Measurements from ENCODE around the gene LIPE. TPM values are rescaled to one million over a fixed set of nuclear protein-coding genes. Genes with fewer than 3 reads are reported as not detected.

Gene LIPE
- total RNA-seq, 1 experiment from 2014 or later, result 10.2 TPM

DNA sequence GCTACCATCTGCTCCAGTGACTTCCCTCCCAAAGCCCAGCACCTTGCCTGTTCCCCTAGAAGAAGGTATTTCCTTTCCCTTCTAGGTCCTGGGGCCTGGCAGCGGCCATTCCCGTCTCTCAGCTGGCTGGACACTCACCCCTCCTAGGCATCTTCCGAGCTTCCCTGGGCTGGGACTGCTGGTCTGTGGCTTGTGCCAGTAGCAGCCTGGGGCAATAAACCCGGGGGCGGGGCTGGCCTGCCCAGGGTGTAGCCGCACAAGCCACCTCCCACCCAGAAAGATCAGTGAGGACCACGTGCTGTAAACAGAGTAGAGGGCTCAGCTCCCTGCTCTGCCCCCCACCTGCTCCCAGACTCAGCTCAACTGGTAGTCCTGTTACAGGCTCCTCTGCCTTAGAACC is 15.0 kb downstream of the LIPE start:
- ATAC-seq (peak; percentile 82), DNase-seq (ENCODE audit: low spot score) (peak; percentile 62)
- ChIA-PET CTCF (interaction anchor here (0.9 to 3.3 kb wide), 7 partner anchors 11 to 149 kb away, joined by 3 to 16 read pairs (median 7); no protein-coding TSS in a partner anchor), POLR2A (interaction anchor here (1.6 kb wide), 1 partner anchor 11 kb away, joined by 7 read pairs; no protein-coding TSS in a partner anchor)
- Mint-ChIP-seq H3K9me3 (no peaks in the 10 kb centered on the region), H3K36me3 (0 out of 2 replicates have a peak, but pooled peaks cover 6% of the 10 kb centered on the region), H3K27ac (no peak overlapping the region), H3K4me1 (peaks cover 15% of the 10 kb centered on the region), H3K4me3 (no peak overlapping the region), H3K27me3 (ENCODE audit: low read depth) (peaks cover 90% of the 10 kb centered on the region)
- TF ChIP-seq, protein P1, sequence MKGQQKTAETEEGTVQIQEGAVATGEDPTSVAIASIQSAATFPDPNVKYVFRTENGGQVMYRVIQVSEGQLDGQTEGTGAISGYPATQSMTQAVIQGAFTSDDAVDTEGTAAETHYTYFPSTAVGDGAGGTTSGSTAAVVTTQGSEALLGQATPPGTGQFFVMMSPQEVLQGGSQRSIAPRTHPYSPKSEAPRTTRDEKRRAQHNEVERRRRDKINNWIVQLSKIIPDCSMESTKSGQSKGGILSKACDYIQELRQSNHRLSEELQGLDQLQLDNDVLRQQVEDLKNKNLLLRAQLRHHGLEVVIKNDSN (CRISPR knock-in tag; IDR thresholded peaks at IDR 0.05), result peak; percentile 39; the same call in 1 of the 2 replicates
- TF ChIP-seq, protein P2, sequence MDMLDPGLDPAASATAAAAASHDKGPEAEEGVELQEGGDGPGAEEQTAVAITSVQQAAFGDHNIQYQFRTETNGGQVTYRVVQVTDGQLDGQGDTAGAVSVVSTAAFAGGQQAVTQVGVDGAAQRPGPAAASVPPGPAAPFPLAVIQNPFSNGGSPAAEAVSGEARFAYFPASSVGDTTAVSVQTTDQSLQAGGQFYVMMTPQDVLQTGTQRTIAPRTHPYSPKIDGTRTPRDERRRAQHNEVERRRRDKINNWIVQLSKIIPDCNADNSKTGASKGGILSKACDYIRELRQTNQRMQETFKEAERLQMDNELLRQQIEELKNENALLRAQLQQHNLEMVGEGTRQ (CRISPR knock-in tag; IDR thresholded peaks at IDR 0.05), result peak; percentile 54; the same call in 1 of the 2 replicates
- TF ChIP-seq, protein P3, sequence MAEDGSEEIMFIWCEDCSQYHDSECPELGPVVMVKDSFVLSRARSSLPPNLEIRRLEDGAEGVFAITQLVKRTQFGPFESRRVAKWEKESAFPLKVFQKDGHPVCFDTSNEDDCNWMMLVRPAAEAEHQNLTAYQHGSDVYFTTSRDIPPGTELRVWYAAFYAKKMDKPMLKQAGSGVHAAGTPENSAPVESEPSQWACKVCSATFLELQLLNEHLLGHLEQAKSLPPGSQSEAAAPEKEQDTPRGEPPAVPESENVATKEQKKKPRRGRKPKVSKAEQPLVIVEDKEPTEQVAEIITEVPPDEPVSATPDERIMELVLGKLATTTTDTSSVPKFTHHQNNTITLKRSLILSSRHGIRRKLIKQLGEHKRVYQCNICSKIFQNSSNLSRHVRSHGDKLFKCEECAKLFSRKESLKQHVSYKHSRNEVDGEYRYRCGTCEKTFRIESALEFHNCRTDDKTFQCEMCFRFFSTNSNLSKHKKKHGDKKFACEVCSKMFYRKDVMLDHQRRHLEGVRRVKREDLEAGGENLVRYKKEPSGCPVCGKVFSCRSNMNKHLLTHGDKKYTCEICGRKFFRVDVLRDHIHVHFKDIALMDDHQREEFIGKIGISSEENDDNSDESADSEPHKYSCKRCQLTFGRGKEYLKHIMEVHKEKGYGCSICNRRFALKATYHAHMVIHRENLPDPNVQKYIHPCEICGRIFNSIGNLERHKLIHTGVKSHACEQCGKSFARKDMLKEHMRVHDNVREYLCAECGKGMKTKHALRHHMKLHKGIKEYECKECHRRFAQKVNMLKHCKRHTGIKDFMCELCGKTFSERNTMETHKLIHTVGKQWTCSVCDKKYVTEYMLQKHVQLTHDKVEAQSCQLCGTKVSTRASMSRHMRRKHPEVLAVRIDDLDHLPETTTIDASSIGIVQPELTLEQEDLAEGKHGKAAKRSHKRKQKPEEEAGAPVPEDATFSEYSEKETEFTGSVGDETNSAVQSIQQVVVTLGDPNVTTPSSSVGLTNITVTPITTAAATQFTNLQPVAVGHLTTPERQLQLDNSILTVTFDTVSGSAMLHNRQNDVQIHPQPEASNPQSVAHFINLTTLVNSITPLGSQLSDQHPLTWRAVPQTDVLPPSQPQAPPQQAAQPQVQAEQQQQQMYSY (CRISPR knock-in tag; IDR thresholded peaks at IDR 0.05), result no peak

DNA sequence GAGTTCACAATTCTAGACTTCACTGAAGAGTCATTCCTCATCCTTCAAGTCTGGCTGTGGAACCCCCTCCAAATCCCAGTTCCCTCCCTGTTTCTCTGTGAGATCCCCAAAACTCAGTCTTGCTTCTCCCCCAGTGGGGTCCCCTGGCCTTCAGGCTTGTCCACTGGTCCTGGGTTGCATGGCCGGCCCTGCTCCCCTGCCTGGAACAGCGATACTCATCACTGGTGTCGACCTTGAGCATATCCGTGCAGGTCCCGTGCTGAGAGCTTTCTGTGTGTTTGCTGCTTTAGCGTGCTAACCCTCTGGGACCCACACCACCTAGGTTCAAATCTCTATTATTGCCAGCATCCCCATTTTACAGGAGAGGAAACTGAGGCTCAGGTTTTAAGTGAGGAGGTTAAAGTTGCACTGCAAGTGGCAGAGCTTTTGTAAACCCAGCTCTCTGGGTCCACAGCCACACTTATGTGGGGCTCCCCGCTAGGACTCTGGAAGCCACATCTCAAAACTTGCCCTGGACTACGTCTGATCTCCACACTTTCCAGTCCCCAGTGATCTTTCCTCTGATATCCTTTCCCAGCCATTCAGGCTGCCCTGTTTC is 15.5 kb downstream of the LIPE start:
- CTCF ChIA-PET, result interaction anchor here (0.9 to 3.3 kb wide), 6 partner anchors 10 to 150 kb away, joined by 4 to 16 read pairs (median 8); no protein-coding TSS in a partner anchor
- H3K27me3 Mint-ChIP-seq (ENCODE audit: low read depth), result peaks cover 94% of the 10 kb centered on the region
- no peaks in the 10 kb centered on the region for H3K9me3 Mint-ChIP-seq
- H3K27ac Mint-ChIP-seq, result no peak overlapping the region
- no peak overlapping the region for H3K4me3 Mint-ChIP-seq
- DNase-seq (ENCODE audit: low spot score), result no peak
- H3K4me1 Mint-ChIP-seq, result peaks cover 15% of the 10 kb centered on the region
- no peak for ATAC-seq
- POLR2A ChIA-PET, result interaction anchor here (1.6 kb wide), 1 partner anchor 12 kb away, joined by 7 read pairs; no protein-coding TSS in a partner anchor
- 0 out of 2 replicates have a peak, but pooled peaks cover 6% of the 10 kb centered on the region for H3K36me3 Mint-ChIP-seq
- no peak for TF ChIP-seq FOXJ3 (CRISPR knock-in tag; IDR thresholded peaks at IDR 0.05; ENCODE audit: borderline replicate concordance)
- no peak for TF ChIP-seq FOXP1 (CRISPR knock-in tag; IDR thresholded peaks at IDR 0.05; ENCODE audit: borderline replicate concordance)
- TF ChIP-seq, protein P4, sequence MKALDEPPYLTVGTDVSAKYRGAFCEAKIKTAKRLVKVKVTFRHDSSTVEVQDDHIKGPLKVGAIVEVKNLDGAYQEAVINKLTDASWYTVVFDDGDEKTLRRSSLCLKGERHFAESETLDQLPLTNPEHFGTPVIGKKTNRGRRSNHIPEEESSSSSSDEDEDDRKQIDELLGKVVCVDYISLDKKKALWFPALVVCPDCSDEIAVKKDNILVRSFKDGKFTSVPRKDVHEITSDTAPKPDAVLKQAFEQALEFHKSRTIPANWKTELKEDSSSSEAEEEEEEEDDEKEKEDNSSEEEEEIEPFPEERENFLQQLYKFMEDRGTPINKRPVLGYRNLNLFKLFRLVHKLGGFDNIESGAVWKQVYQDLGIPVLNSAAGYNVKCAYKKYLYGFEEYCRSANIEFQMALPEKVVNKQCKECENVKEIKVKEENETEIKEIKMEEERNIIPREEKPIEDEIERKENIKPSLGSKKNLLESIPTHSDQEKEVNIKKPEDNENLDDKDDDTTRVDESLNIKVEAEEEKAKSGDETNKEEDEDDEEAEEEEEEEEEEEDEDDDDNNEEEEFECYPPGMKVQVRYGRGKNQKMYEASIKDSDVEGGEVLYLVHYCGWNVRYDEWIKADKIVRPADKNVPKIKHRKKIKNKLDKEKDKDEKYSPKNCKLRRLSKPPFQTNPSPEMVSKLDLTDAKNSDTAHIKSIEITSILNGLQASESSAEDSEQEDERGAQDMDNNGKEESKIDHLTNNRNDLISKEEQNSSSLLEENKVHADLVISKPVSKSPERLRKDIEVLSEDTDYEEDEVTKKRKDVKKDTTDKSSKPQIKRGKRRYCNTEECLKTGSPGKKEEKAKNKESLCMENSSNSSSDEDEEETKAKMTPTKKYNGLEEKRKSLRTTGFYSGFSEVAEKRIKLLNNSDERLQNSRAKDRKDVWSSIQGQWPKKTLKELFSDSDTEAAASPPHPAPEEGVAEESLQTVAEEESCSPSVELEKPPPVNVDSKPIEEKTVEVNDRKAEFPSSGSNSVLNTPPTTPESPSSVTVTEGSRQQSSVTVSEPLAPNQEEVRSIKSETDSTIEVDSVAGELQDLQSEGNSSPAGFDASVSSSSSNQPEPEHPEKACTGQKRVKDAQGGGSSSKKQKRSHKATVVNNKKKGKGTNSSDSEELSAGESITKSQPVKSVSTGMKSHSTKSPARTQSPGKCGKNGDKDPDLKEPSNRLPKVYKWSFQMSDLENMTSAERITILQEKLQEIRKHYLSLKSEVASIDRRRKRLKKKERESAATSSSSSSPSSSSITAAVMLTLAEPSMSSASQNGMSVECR (CRISPR knock-in tag; IDR thresholded peaks at IDR 0.05; ENCODE audit: borderline replicate concordance), result no peak

DNA sequence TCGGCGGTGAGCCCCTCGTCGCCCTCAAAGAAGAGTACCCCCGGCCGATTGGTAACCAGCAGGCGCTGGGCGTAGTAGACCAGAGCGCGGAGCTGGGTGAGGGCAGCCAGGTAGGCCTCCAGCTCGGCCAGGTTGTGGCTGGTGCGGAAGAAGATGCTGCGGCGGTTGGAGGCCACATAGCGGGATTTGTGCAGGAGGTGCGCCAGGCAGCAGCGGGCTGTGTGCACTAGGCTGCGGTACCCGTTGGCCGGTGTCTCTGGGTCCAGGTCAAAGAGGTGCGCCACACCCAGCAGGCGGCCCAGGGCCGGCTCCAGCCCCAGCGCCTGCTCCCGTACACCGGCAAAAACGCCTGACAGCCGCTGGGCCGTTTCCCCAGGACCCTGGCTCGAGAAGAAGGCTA is 16.8 kb downstream of the LIPE start:
- Mint-ChIP-seq H3K4me3 (no peak overlapping the region), H3K36me3 (0 out of 2 replicates have a peak, but pooled peaks cover 6% of the 10 kb centered on the region), H3K27ac (no peak overlapping the region), H3K9me3 (no peaks in the 10 kb centered on the region), H3K27me3 (ENCODE audit: low read depth) (peaks cover 90% of the 10 kb centered on the region), H3K4me1 (peaks cover 15% of the 10 kb centered on the region)
- ATAC-seq, result no peak
- no peak for DNase-seq (ENCODE audit: low spot score)
- no peak for TF ChIP-seq ELF4 (CRISPR knock-in tag; IDR thresholded peaks at IDR 0.05; ENCODE audit: low read depth)
- TF ChIP-seq, protein P5, sequence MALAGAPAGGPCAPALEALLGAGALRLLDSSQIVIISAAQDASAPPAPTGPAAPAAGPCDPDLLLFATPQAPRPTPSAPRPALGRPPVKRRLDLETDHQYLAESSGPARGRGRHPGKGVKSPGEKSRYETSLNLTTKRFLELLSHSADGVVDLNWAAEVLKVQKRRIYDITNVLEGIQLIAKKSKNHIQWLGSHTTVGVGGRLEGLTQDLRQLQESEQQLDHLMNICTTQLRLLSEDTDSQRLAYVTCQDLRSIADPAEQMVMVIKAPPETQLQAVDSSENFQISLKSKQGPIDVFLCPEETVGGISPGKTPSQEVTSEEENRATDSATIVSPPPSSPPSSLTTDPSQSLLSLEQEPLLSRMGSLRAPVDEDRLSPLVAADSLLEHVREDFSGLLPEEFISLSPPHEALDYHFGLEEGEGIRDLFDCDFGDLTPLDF (CRISPR knock-in tag; IDR thresholded peaks at IDR 0.05), result no peak
- TF ChIP-seq JUN (CRISPR knock-in tag; IDR thresholded peaks at IDR 0.05), result no peak
- TF ChIP-seq FOXP1 (CRISPR knock-in tag; IDR thresholded peaks at IDR 0.05; ENCODE audit: borderline replicate concordance), result no peak
- TF ChIP-seq TCF7 (CRISPR knock-in tag; IDR thresholded peaks at IDR 0.05; ENCODE audit: low read depth), result no peak
- no peak for TF ChIP-seq ZNF138 (CRISPR knock-in tag; conservative IDR thresholded peaks at IDR 0.05)
- ChIA-PET CTCF (interaction anchor here (1.0 to 3.3 kb wide), 5 partner anchors 9 to 30 kb away, joined by 3 to 16 read pairs (median 5); no protein-coding TSS in a partner anchor), POLR2A (interaction anchor here (1.1 kb wide), 1 partner anchor 10 kb away, joined by 3 read pairs; no protein-coding TSS in a partner anchor)
